IPS-15b (cell line): Measurements from ENCODE around the gene RASGEF1C.

Experiments
- H3K27me3 ChIP-seq: one replicate; pipeline ENCODE4 v1.6.1; 2013; ENCODE audit warnings: low read length; ENCODE audit not compliant: control insufficient read depth, insufficient read depth
- H3K36me3 ChIP-seq: one replicate; pipeline ENCODE4 v1.6.1; 2013; ENCODE audit warnings: low read length; ENCODE audit not compliant: control insufficient read depth, insufficient read depth
- H3K4me1 ChIP-seq: one replicate; pipeline ENCODE4 v1.6.1; 2013; ENCODE audit warnings: mild to moderate bottlenecking, low read length; ENCODE audit not compliant: control insufficient read depth, insufficient read depth
- H3K4me3 ChIP-seq: one replicate; pipeline ENCODE4 v1.5.1; 2013; ENCODE audit warnings: low read depth, low read length
- H3K9ac ChIP-seq: one replicate; pipeline ENCODE4 v1.6.1; 2013; ENCODE audit warnings: low read depth, mild to moderate bottlenecking, low read length
- H3K9me3 ChIP-seq: one replicate; pipeline ENCODE4 v1.6.1; 2013; ENCODE audit warnings: mild to moderate bottlenecking, low read length; ENCODE audit not compliant: control insufficient read depth, insufficient read depth

RASGEF1C gene

DNA sequence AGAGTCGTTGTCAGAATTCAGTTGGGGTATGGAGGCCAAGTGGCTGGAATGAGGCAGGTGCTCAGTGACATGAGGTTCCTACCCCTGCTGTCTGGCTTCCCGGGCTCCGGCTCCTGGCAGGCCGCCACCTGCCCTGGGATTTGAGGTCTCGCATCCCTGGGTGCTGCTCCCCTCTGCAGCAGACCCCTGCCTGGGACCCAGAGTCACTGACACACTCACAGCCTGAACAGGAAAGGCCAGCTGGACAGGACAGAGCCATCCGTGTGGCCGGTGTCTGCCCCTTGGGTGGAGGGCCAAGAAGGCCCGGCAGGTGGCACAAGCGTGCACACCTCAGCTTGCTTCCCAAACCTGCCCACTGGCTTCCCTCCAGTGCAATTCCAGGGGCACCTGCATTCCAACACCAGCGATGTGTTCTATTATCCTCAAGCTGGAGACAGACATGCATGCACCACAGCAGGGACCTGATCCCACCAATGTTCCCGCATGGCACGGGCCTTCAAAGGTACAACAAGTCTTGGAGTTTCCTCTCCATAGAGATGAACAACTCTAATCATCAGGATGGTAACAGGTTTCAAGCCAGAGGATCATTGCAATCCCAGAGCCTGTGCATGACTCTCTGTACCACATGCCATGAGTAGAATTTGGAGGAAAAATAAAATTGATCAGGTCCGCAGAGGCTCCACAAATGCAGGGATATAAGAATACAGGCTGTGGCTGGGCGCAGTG, 91.8 kb downstream of the RASGEF1C start:
- no peak overlapping the region for H3K4me3 ChIP-seq
- H3K9ac ChIP-seq: no peak overlapping the region
- H3K4me1 ChIP-seq: no peaks in the 10 kb centered on the region
- no peaks in the 10 kb centered on the region for H3K9me3 ChIP-seq
- H3K36me3 ChIP-seq: no peaks in the 10 kb centered on the region
- no peaks in the 10 kb centered on the region for H3K27me3 ChIP-seq

DNA sequence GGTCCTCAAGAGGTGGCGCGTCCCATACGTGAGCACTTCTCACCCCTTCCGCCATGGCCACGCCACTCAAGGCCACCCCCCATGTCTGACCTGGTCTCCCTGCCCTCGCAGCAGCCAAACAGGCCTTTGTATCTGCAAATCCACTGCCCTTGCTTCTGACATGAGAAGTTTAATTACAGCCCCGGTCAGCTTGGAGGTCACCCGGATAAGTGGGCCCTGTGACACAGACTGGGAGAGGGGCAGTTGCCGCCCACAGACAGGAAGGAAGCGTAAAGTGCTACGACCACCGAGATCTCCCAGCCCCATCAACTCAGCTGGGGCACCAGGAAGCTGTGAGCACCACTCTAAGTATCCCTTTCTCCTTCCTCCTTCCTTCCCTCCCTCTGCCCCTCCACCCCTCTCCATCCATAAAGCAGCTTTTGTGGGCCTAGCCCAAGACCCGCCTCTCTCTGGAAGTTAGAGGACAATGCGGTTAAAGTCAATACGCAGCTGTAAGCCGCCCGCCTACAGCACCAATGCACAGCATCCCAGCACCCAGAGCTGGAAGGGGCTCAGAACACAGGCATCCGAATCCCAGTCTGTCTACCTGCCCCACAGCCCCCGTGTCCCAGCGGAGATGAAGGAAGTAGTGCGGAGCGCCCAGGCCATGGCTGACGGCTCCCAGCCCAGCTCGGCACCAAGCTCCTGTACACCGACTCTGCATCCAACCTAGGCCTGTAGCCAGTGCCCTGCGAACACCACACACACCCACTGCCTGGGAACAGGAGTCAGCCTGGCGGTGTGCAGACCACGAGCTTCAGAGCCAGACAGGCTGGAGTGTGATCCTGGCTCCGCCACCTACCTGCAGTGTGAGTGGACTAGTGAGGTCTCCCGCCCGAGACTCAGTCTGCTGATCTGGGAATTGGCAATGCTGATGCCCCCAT, 92.7 kb downstream of the RASGEF1C start:
- Histone ChIP-seq H3K4me3 (no peak overlapping the region), H3K27me3 (no peaks in the 10 kb centered on the region), H3K9me3 (no peaks in the 10 kb centered on the region), H3K9ac (no peak overlapping the region), H3K4me1 (no peaks in the 10 kb centered on the region), H3K36me3 (no peaks in the 10 kb centered on the region)

DNA sequence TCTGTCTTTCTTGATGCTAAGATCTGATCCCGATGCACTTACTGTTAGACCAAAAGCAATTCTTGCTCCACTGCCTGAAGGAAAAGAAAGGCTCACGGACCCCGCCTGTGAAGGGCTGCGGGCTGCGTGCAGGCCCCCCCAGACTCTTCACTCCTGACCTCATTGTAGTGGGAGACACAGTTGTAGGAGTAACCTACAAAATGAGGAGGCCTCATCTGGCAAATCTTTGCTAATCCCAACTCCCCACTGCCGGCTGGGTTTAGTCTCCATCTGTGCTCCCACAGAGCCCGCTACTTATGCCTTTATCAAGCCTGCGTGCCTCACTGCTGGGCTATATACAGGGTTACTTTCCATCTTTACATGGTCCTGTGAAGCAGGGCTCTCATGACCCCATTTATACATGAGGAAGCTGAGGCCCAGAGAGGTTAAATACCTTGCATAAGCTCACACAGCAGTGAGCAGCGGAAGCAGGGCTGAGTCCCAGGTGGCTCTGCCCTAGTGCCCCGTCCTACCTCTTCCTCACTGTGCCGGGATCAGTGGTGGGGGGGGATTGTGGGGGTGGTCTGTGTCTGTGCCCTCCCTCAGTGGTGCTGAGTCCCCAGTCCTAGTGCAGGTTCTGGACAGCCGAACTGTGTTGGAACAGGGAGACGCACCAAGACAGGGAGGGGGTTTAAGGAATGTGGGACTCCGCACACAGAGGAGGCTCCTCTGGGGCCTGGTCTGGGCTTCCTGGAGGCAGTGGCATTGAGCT, 93.5 kb downstream of the RASGEF1C start:
- Histone ChIP-seq H3K27me3 (no peaks in the 10 kb centered on the region), H3K4me1 (no peaks in the 10 kb centered on the region), H3K9ac (no peak overlapping the region), H3K36me3 (no peaks in the 10 kb centered on the region), H3K4me3 (no peak overlapping the region), H3K9me3 (no peaks in the 10 kb centered on the region)

DNA sequence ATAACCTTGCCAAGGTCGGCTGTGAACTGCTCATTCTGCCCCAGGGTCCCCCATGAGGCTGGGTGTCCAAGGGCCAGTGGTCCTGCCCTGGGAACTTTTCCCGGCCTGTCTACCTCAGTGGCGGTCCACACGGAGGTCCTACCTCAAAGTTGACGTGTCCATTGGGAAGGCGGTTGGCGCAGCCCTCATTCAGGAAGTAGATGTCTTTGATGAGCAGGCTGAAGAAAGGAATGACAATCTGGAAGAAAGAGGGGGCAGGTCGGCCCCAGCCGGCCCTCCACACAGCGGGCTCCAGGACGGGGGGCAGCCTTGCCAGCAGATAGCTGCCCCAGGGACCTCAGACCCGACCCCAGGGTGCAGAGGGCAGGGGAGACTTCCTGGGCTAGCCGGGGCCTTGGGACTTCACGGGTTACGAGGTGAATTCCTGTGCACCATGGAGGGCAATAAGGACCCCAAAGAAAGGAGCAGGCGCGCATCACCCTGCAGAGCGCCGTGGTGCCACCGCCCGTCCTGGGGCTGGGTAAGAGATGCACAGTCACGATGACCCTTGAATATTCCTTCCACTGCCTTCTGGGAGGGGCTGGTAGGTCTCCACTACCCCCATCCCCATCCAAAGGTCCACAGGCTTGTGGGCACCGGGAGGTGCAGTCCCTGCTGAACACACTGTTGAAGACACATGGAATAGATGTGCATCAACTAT, 94.6 kb downstream of the RASGEF1C start:
- H3K9ac ChIP-seq: no peak overlapping the region
- H3K4me1 ChIP-seq: no peaks in the 10 kb centered on the region
- no peaks in the 10 kb centered on the region for H3K36me3 ChIP-seq
- H3K9me3 ChIP-seq: no peaks in the 10 kb centered on the region
- H3K4me3 ChIP-seq: no peak overlapping the region
- no peaks in the 10 kb centered on the region for H3K27me3 ChIP-seq

DNA sequence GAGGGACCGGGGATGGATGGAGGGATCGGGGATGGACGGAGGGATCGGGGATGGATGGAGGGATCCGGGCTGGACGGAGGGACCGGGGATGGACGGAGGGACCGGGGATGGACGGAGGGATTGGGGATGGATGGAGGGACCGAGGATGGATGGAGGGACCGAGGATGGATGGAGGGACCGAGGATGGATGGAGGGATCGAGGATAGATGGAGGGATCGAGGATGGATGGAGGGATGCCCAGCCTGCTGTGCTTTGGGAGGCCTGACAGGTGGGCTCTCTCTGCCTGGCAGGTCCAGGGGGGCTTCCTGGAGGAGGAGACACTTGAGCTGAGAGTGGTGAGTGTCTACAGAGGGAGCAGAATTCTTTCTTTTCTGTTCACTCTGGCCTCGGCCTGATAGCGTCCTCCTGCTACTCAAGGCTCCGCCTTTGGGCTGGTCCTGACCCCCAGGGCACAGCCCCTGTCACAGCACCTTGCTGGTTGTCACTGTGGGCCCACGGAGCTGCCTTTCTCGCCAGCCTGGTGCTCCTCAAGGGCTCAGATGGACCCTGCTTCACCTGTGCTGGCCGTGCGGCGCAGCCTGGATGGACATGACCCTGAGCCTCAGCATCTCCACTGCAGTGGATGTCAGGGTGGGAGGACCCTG, 95.2 kb downstream of the RASGEF1C start:
- no peaks in the 10 kb centered on the region for H3K36me3 ChIP-seq

DNA sequence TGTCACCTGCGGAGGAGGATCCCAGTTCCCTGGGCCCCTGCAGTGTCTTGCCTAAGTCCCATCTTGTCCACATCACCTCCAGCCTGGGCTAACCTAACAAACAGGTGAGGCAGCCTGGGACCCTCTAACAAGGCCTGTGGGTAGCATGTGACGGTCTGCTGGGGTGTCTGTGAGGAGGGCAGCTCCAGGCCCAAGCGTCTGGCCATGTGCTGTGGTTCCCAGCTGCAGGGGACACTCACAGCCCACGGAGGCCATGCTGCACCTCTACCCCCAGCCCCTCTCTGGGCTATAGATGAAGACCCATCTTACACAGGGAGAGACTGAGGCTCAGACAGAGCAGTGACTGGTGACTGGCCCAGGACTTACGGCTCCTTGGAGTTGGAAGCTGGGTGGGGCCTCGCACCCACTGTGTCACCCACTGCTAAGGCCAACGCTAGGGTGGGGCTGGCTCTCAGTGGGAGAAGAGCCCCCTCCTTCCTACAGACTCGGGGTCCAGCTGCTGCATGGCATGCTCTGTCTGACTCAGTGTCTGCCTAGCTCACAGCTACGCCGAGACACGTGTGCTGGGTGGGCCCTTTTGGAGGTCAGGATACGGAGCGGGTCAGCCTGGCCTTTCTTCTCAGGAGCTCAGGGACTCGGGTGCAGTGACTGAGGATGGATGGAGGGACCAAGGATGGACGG, 96.7 kb downstream of the RASGEF1C start:
- Histone ChIP-seq H3K4me1 (no peaks in the 10 kb centered on the region), H3K27me3 (no peaks in the 10 kb centered on the region), H3K9me3 (no peaks in the 10 kb centered on the region), H3K36me3 (no peaks in the 10 kb centered on the region), H3K4me3 (no peak overlapping the region), H3K9ac (no peak overlapping the region)

More for the DNA sequence above, 95.2 kb downstream of the RASGEF1C start:
- Histone ChIP-seq H3K27me3 (no peaks in the 10 kb centered on the region), H3K9me3 (no peaks in the 10 kb centered on the region), H3K9ac (no peak overlapping the region), H3K4me3 (no peak overlapping the region), H3K4me1 (no peaks in the 10 kb centered on the region)

DNA sequence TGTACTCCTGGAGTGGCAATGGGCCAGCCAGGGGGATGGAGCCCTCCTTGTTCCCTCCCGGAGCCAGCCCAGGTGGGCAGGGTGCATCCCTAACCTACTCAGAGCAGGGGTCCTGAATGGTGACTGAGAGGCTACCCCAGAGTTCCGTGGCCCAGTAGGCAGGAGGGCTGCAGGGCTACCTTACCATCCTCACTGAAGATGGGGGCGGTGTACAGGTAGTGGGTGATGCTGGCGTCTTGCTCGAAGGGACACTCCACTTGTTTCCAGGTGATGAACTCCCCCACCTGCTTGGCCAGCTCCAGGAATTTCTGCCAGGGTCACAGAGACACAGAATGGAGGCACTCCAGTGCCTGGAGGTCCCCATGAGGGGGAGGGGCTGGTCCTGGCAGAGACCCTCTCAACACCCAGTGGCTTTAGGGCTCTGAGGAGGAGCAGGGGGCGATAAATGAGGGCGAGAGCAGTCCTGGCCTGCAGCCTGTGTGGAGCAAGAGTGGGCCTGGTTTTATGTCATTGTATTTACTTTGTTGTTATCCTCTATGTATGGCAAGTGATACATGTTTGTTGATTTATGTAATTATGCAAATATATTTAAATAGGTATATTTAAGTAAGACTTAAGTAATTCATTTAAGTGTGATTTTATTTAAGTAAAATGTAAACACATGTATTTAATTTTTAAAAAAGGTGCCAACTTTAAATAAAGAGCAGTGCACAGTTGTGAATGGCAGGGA, 97.6 kb downstream of the RASGEF1C start:
- Histone ChIP-seq H3K9ac (no peak overlapping the region), H3K27me3 (no peaks in the 10 kb centered on the region), H3K36me3 (no peaks in the 10 kb centered on the region), H3K4me1 (no peaks in the 10 kb centered on the region), H3K4me3 (no peak overlapping the region), H3K9me3 (no peaks in the 10 kb centered on the region)

DNA sequence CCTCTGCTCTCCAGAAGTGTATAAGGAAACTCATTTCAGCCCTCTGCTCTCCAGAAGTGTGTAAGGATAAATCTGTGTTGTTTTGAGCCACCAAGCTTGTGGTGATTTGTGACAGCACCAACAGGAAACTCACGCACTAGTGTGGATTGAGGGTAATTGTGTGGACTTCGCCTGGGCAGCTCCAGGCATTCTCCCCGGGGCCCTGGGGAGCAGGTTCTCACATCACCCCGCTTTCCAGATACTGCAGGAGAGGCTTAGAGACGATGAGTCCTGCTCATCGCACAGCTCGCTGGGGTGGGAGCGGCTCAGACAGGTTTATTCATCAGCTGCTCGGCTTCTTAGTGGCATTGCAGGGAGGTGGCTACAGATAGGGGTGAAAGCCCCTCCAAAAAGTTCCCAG, 99.1 kb downstream of the RASGEF1C start:
- no peak overlapping the region for H3K4me3 ChIP-seq
- H3K36me3 ChIP-seq: no peaks in the 10 kb centered on the region
- no peaks in the 10 kb centered on the region for H3K4me1 ChIP-seq
- no peak overlapping the region for H3K9ac ChIP-seq
- H3K9me3 ChIP-seq: no peaks in the 10 kb centered on the region
- no peaks in the 10 kb centered on the region for H3K27me3 ChIP-seq

DNA sequence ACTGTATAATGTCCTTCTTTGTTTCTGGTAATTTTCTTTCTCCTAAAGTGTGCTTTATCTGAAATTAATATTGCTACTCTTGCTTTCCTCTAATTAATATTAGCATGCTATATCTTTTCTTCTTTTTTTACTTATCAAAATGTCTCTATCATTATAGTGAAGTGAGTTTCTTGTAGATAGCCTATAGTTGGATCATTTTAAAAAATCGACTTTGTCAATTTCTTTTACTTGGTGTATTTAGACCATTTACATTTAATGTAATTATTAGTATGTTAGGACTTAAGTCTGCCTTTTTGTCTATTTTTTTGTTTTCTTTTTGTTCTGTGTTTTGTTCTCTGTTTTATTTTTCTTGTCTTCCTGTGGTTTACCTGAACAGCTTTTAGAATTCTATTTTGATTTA, 102.0 kb downstream of the RASGEF1C start:
- H3K4me3 ChIP-seq: no peak overlapping the region
- H3K9me3 ChIP-seq: no peaks in the 10 kb centered on the region
- no peaks in the 10 kb centered on the region for H3K27me3 ChIP-seq
- no peak overlapping the region for H3K9ac ChIP-seq
- no peaks in the 10 kb centered on the region for H3K36me3 ChIP-seq
- H3K4me1 ChIP-seq: no peaks in the 10 kb centered on the region

DNA sequence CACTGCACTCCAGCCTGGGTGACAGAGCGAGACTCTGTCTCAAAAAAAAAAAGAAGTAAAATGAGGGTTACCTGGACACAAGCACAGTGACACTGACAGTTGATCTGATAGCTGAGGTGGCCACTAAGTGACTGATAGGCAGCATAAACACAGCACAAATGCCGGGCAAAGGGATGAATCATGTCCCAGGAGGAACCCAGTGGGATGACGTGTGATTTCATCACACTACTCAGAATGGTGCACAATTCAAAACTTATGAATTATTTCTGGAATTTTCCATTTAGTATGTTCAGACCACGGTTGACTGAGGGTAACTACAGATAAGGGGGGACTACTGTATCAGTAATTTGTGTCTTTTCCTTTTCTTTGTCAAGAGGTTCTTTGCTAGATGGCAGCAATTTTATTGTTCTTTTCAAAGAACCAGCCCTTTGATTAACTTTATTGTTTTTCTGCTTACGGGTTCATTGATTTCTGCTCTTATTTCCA, 103.1 kb downstream of the RASGEF1C start:
- no peaks in the 10 kb centered on the region for H3K9me3 ChIP-seq
- no peak overlapping the region for H3K9ac ChIP-seq
- no peaks in the 10 kb centered on the region for H3K36me3 ChIP-seq
- no peak overlapping the region for H3K4me3 ChIP-seq
- H3K4me1 ChIP-seq: no peaks in the 10 kb centered on the region
- no peaks in the 10 kb centered on the region for H3K27me3 ChIP-seq
